Uterine smooth muscle cell (primary cell): ENCODE measurements around the gene CXADR. TPM values are rescaled to one million over a fixed set of nuclear protein-coding genes. Genes with fewer than 3 reads are reported as not detected.

Experiments
- total RNA-seq: library from RNA; depleted of rRNA; stranded (reverse); fragments of >200 nt; gene quantifications from 2 replicates; pipeline ENCODE4 v1.2.3, GENCODE V29; 2014

Gene CXADR
- total RNA-seq, result 5.1 and 5.3 TPM in 2 replicates

GRCh38 chr21:17512253-17513213 is at the start of gene CXADR:
CXADR (plus strand) TSS chr21:17513043; CDS start chr21:17513130, 87 bp downstream.

GRCh38 chr21:17612565-17613241 is 99.9 kb downstream of the CXADR start, which contains the start of gene BTG3:
BTG3 (minus strand) TSS chr21:17612901; CDS start chr21:17609144, 3,757 bp downstream.

Other genes with a start within 250 kb of the CXADR start
- 46.1 and 58.3 TPM in 2 replicates for gene BTG3, start 99.9 kb downstream of the CXADR start, total RNA-seq